Transverse colon (tissue), 4 donors: ENCODE measurements around the gene OR13F1. TPM values are rescaled to one million over a fixed set of nuclear protein-coding genes. Genes with fewer than 3 reads are reported as not detected.

Experiments used
- DNase-seq: peaks from one replicate; pipeline ENCODE4 v3.0.0-alpha.2; 2019
- H3K27ac ChIP-seq, 4 donors: fragments of 200-600 bp; sonication (generic); 2 replicates each; pipeline ENCODE4 v1.5.1; 2016 to 2018; ENCODE audit warnings: inconsistent platforms in 4 of 4
- H3K27me3 ChIP-seq: fragments of 200-600 bp; sonication (generic); 2 replicates; pipeline ENCODE4 v1.5.1; 2017; ENCODE audit warnings: inconsistent platforms
- H3K36me3 ChIP-seq, 4 donors: fragments of 200-600 bp; sonication (generic); 2 replicates each; pipeline ENCODE4 v1.5.1; 2017 to 2019; ENCODE audit warnings: inconsistent platforms in 4 of 4
- H3K4me1 ChIP-seq, 4 donors: fragments of 200-600 bp; sonication (generic); 2 replicates each; pipeline ENCODE4 v1.5.1; 2017 to 2020; ENCODE audit warnings: inconsistent platforms in 4 of 4
- H3K4me3 ChIP-seq, 4 donors: fragments of 200-600 bp; sonication (generic); 1 replicate in 1 of 4; 2 replicates in 3 of 4; pipeline versions ENCODE4 v1.5.1 to v1.6.1; 2017 to 2019; ENCODE audit warnings: inconsistent platforms in 4 of 4
- H3K9me3 ChIP-seq, 2 donors: fragments of 200-600 bp; sonication (generic); 2 replicates each; pipeline ENCODE4 v1.5.1; 2017 to 2019; ENCODE audit warnings: inconsistent platforms in 2 of 2
- EP300 ChIP-seq: sonication (generic); formaldehyde crosslinking; IDR thresholded peaks from one replicate; pipeline ENCODE4 v1.6.1; 2017; ENCODE audit warnings: antibody characterized with exemption, low read depth
- POLR2A ChIP-seq: fragments of 450-650 bp; IDR thresholded peaks from one replicate; pipeline ENCODE4 v1.6.1; 2016; ENCODE audit warnings: antibody characterized with exemption, mild to moderate bottlenecking, moderate library complexity
- POLR2AphosphoS5 ChIP-seq, 3 donors: sonication (generic); formaldehyde crosslinking; IDR thresholded peaks; one replicate each; pipeline ENCODE4 v1.6.1; 2016; ENCODE audit warnings: antibody characterized with exemption in 3 of 3
- WGBS, 2 donors: methylation state at CpG; one replicate each; pipeline ENCODE4 v1.1.5; 2018; ENCODE audit warnings: low coverage in 1 of 2; 5-methylcytosine and 5-hydroxymethylcytosine counted together
- in situ Hi-C, 4 donors: fragments of 200-750 bp; cut with MboI; loops; one replicate each; pipeline versions ENCODE4 v1.15.0 to v1.15.1; 2017; ENCODE audit warnings: low sequenced_read_pairs in 3 of 4, low pct_ligation_motif_present in 1 of 4, low pct_unique_long_range_greater_than_20kb in 1 of 4
- intact Hi-C: fragments of 100-400 bp; cut with DNase I; formaldehyde crosslinking; loops from one replicate; pipeline ENCODE4 v1.15.1; 2023; ENCODE audit warnings: low total_unique reads
- total RNA-seq, 4 donors: library from RNA; depleted of rRNA; stranded (reverse); fragments of >200 nt; gene quantifications; one replicate each; pipeline ENCODE4 v1.1.0, GENCODE V29; 2016
- TF ChIP-seq, protein P1 (sequence below), 5 experiments: fragments of 200-600 bp in 3 of 5; fragments of 450-650 bp in 2 of 5; sonication (generic) in 3 of 5; IDR thresholded peaks; 1 replicate in 2 of 5; 2 replicates in 3 of 5; pipeline ENCODE4 v1.5.1; 2016 to 2017; ENCODE audit warnings: antibody characterized with exemption in 5 of 5, inconsistent platforms in 3 of 5, mild to moderate bottlenecking in 2 of 5, moderate library complexity in 1 of 5

The OR13F1 gene
- total RNA-seq, 4 donors from 2014 or later, result not detected

GRCh38 chr9:104482921-104483570 is 21.0 kb upstream of the OR13F1 start:
- H3K4me3 ChIP-seq, result no peak overlapping the region
- in situ Hi-C loops, result no loop called here
- WGBS, 2 donors, result 59 to 65% methylated on average over 5 of the region's 5 CpGs
- intact Hi-C loops, result no loop called here
- H3K4me1 ChIP-seq, result no peaks in the 10 kb centered on the region
- no peaks in the 10 kb centered on the region for H3K36me3 ChIP-seq
- no peaks in the 10 kb centered on the region for H3K27me3 ChIP-seq
- DNase-seq, result no peak
- TF ChIP-seq, protein P1, sequence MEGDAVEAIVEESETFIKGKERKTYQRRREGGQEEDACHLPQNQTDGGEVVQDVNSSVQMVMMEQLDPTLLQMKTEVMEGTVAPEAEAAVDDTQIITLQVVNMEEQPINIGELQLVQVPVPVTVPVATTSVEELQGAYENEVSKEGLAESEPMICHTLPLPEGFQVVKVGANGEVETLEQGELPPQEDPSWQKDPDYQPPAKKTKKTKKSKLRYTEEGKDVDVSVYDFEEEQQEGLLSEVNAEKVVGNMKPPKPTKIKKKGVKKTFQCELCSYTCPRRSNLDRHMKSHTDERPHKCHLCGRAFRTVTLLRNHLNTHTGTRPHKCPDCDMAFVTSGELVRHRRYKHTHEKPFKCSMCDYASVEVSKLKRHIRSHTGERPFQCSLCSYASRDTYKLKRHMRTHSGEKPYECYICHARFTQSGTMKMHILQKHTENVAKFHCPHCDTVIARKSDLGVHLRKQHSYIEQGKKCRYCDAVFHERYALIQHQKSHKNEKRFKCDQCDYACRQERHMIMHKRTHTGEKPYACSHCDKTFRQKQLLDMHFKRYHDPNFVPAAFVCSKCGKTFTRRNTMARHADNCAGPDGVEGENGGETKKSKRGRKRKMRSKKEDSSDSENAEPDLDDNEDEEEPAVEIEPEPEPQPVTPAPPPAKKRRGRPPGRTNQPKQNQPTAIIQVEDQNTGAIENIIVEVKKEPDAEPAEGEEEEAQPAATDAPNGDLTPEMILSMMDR (IDR thresholded peaks at IDR 0.05), result no peak
- TF ChIP-seq EP300 (no peak), POLR2AphosphoS5 (IDR thresholded peaks at IDR 0.05) (no peak), POLR2A (no peak)
- H3K27ac ChIP-seq, result no peak overlapping the region
- H3K9me3 ChIP-seq, result no peaks in the 10 kb centered on the region

- Histone ChIP-seq H3K36me3 (no peaks in the 10 kb centered on the region), H3K4me1 (no peaks in the 10 kb centered on the region), H3K27me3 (no peaks in the 10 kb centered on the region), H3K27ac (no peak overlapping the region), H3K9me3 (no peaks in the 10 kb centered on the region), H3K4me3 (no peak overlapping the region)
- in situ Hi-C loops (no loop called here), intact Hi-C loops (no loop called here)
- DNase-seq, result no peak
- TF ChIP-seq POLR2A (no peak), POLR2AphosphoS5 (IDR thresholded peaks at IDR 0.05) (no peak), EP300 (no peak)
- TF ChIP-seq, protein P1 (IDR thresholded peaks at IDR 0.05), result no peak
- 80 to 94% methylated on average over 2 of the region's 2 CpGs for WGBS, 2 donors
Measured at GRCh38 chr9:104485014-104485413, 19.0 kb upstream of the OR13F1 start.

- intact Hi-C loops (loop anchor here (1.0 kb wide), 1 partner anchor 27 kb away; no protein-coding TSS in a partner anchor), in situ Hi-C loops (no loop called here)
- Histone ChIP-seq H3K36me3 (no peaks in the 10 kb centered on the region), H3K9me3 (no peaks in the 10 kb centered on the region), H3K27ac (no peak overlapping the region), H3K27me3 (no peaks in the 10 kb centered on the region), H3K4me3 (no peak overlapping the region), H3K4me1 (no peaks in the 10 kb centered on the region)
- DNase-seq, result no peak
- WGBS, 2 donors, result 37 to 44% methylated on average over 3 of the region's 3 CpGs
- TF ChIP-seq POLR2A, result no peak
- no peak for TF ChIP-seq EP300
- TF ChIP-seq POLR2AphosphoS5 (IDR thresholded peaks at IDR 0.05), result no peak
- TF ChIP-seq, protein P1 (IDR thresholded peaks at IDR 0.05), result no peak
Measured at GRCh38 chr9:104494808-104495207, 9.3 kb upstream of the OR13F1 start.

DNA sequence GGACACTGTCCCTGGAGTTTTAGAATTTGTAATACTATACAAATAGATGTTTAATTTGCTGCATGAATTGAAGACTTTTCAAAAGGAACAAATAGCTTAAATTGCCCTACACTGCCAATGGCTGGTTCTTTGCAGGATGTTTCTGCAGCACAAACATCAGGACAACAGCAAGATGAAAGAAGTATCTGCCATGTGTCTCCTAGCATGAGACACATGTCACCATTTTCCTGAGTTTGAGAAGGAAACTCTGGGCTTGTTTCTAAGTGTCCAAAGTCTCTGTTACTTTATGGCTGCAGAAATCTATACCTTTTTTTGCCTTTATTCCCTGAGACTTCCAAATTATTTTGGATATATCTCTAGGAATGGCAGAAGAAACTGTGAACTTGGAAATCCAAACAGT is 623 bp upstream of the OR13F1 start:
- Histone ChIP-seq H3K4me1 (no peaks in the 10 kb centered on the region), H3K27me3 (no peaks in the 10 kb centered on the region), H3K36me3 (no peaks in the 10 kb centered on the region), H3K9me3 (no peaks in the 10 kb centered on the region), H3K4me3 (no peak overlapping the region), H3K27ac (no peak overlapping the region)
- TF ChIP-seq, protein P1 (IDR thresholded peaks at IDR 0.05), result no peak
- TF ChIP-seq EP300, result no peak
- TF ChIP-seq POLR2AphosphoS5 (IDR thresholded peaks at IDR 0.05), result no peak
- no peak for TF ChIP-seq POLR2A
- intact Hi-C loops (no loop called here), in situ Hi-C loops (no loop called here)
- no peak for DNase-seq
